ENCODE measurements around the gene ATE1. TPM values are rescaled to one million over a fixed set of nuclear protein-coding genes. Genes with fewer than 3 reads are reported as not detected.
A peak's percentile ranks its signal among the peaks of the same experiment; 100 is the strongest.
"Not testable (repeated sequence)": the region's sequence is repeated elsewhere in the genome, so short reads cannot be mapped to it uniquely, and the experiment has no call there.

ATE1 gene
- total RNA-seq, 4 donors from 2014 or later = 31.4 to 47.9 (median 38.3) TPM

- Histone ChIP-seq H3K4me1 (peaks cover 0 to 3% (median 0%) of the 10 kb centered on the region in 4 donors), H3K27me3 (no peaks in the 10 kb centered on the region), H3K9me3 (no peaks in the 10 kb centered on the region), H3K27ac (no peak overlapping the region), H3K4me3 (no peak overlapping the region), H3K36me3 (peaks cover 0 to 9% (median 0%) of the 10 kb centered on the region in 3 donors)
- DNase-seq = no peak
- TF ChIP-seq POLR2A (IDR thresholded peaks at IDR 0.05) (no peak), CTCF (IDR thresholded peaks at IDR 0.05) (no peak)
Measured at GRCh38 chr10:121828045-121828444, 99.8 kb downstream of the ATE1 start.

- not testable (repeated sequence) for H3K27ac ChIP-seq, H3K9me3 ChIP-seq, DNase-seq, H3K4me3 ChIP-seq, H3K27me3 ChIP-seq, H3K4me1 ChIP-seq, H3K36me3 ChIP-seq
Measured at GRCh38 chr10:121826773-121827172, 101.1 kb downstream of the ATE1 start.

GRCh38 chr10:121823993-121824463, 103.8 kb downstream of the ATE1 start:
- Histone ChIP-seq H3K36me3 (peaks cover 0 to 9% (median 0%) of the 10 kb centered on the region in 3 donors), H3K27me3 (no peaks in the 10 kb centered on the region), H3K9me3 (no peaks in the 10 kb centered on the region), H3K27ac (no peak overlapping the region), H3K4me3 (no peak overlapping the region), H3K4me1 (no peaks in the 10 kb centered on the region)
- TF ChIP-seq CTCF (IDR thresholded peaks at IDR 0.05) (peak in 5 of 6 experiments; percentile 51 to 65 (median 57)), POLR2A (IDR thresholded peaks at IDR 0.05) (no peak)
- no peak for DNase-seq

GRCh38 chr10:121822724-121823123, 105.1 kb downstream of the ATE1 start:
- TF ChIP-seq POLR2A (IDR thresholded peaks at IDR 0.05) = no peak
- no peak for TF ChIP-seq CTCF (IDR thresholded peaks at IDR 0.05)
- H3K36me3 ChIP-seq = no peaks in the 10 kb centered on the region
- H3K4me1 ChIP-seq = no peaks in the 10 kb centered on the region
- no peaks in the 10 kb centered on the region for H3K9me3 ChIP-seq
- H3K27ac ChIP-seq = no peak overlapping the region
- H3K27me3 ChIP-seq = no peaks in the 10 kb centered on the region
- no peak for DNase-seq
- H3K4me3 ChIP-seq = no peak overlapping the region

- no peaks in the 10 kb centered on the region for H3K36me3 ChIP-seq
- H3K27me3 ChIP-seq = no peaks in the 10 kb centered on the region
- TF ChIP-seq POLR2A (IDR thresholded peaks at IDR 0.05) = no peak
- no peak for TF ChIP-seq CTCF (IDR thresholded peaks at IDR 0.05)
- no peaks in the 10 kb centered on the region for H3K9me3 ChIP-seq
- H3K27ac ChIP-seq = no peak overlapping the region
- no peak overlapping the region for H3K4me3 ChIP-seq
- H3K4me1 ChIP-seq = no peaks in the 10 kb centered on the region
- DNase-seq = no peak
Measured at GRCh38 chr10:121822180-121822579, 105.7 kb downstream of the ATE1 start.

GRCh38 chr10:121819049-121819448, 108.8 kb downstream of the ATE1 start:
- DNase-seq = no peak
- Histone ChIP-seq H3K27ac (no peak overlapping the region), H3K4me1 (no peaks in the 10 kb centered on the region), H3K9me3 (no peaks in the 10 kb centered on the region), H3K36me3 (no peaks in the 10 kb centered on the region), H3K27me3 (no peaks in the 10 kb centered on the region), H3K4me3 (no peak overlapping the region)
- TF ChIP-seq POLR2A (IDR thresholded peaks at IDR 0.05) = no peak
- no peak for TF ChIP-seq CTCF (IDR thresholded peaks at IDR 0.05)

All from Peyer's patch (tissue), 4 donors.